ENCODE data around the gene SMARCA4.
A peak's percentile ranks its signal among the peaks of the same experiment; 100 is the strongest.
"Not testable (repeated sequence)": the region's sequence is repeated elsewhere in the genome, so short reads cannot be mapped to it uniquely, and the experiment has no call there.

Gene SMARCA4

DNA sequence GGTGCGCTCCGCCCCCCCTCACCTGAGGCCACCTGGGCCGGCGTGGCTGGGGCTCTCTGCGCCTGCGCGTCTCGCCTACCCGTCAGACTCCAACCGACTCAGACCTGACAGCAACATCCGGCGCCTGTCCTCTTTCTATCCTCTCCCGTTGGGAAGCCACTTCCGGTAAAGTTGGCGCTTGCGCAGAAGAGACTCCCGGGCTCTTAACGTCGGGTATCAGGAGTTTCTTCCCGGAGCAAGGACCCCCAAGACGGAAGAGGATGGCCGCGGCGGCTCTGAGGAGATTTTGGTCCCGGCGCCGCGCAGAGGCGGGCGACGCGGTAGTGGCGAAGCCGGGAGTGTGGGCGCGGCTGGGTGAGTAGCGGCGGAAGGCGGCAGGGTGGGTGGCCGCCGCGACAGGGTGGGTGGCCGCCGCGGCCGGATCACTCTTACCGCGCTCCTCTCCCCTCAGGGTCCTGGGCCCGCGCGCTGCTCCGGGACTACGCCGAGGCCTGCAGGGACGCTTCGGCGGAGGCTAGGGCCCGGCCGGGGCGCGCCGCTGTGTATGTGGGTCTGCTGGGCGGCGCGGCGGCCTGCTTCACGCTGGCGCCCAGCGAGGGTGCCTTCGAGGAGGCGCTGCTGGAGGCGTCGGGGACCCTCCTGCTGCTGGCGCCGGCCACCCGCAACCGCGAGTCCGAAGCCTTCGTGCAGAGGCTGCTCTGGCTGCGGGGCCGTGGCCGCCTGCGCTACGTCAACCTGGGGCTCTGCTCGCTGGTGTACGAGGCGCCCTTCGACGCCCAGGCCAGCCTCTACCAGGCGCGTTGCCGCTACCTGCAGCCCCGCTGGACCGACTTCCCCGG lies 32.0 kb upstream of the SMARCA4 start, which contains the start of the genes TIMM29 and YIPF2:
TIMM29 (plus strand) TSS at position 249 of the 839 bp plus-strand sequence; CDS start at position 261, 12 bp downstream.
YIPF2 (minus strand) TSS at position 77 of the 839 bp plus-strand sequence. CDS start 229 bp downstream, outside the sequence.
- peak; percentile 75 to 90 for DNase-seq (ENCODE audit: low read depth in 2 of 2, low spot score in 1 of 2)

DNA sequence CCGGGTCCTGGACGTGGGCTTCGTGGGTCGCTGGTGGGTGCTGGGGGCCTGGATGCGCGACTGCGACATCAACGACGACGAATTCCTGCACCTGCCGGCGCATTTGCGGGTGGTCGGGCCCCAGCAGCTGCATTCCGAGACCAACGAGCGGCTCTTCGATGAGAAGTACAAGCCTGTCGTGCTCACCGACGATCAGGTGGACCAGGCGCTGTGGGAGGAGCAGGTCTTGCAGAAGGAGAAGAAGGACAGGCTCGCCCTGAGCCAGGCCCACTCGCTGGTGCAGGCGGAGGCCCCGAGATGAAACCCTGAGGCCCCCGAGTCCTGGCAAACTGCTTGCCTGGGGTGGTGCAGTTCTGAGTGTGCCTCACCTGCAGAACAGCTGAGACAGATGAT lies 31.4 kb upstream of the SMARCA4 start:
- no peak for DNase-seq (ENCODE audit: low read depth in 2 of 2, low spot score in 1 of 2)

DNA sequence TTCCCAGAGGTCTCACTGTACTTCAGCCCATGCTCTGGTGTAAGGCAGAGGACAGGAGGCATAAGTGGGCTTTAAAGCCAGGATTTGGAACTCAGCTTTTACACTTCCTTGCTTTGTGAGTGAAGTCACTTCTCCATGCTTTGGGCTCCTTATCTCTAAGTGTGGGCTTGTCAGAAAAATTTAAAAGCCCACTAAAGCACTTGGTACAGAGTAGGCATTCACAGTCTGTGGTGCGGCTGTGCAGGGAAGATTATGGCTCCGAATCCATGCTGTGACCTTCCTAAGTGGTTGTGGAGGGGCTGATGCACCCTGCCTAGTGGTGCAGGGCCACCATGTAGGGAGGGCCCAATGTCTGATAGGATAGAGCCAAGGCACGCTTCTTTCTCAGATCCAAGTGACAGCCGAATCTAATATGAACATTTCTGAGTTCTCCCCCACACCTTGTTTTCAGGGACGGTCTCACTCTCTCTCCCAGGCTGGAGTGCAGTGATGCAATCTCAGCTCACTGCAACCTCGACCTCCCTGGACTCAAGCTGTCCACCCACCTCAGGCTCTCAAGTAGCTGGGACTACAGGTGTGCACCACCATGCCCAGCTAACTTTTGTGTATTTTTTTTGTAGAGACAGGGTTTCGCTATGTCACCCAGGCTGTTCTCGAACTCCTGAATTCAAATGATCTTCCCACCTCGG lies 25.3 kb upstream of the SMARCA4 start:
- no peak for DNase-seq (ENCODE audit: low read depth in 2 of 2, low spot score in 1 of 2)

DNA sequence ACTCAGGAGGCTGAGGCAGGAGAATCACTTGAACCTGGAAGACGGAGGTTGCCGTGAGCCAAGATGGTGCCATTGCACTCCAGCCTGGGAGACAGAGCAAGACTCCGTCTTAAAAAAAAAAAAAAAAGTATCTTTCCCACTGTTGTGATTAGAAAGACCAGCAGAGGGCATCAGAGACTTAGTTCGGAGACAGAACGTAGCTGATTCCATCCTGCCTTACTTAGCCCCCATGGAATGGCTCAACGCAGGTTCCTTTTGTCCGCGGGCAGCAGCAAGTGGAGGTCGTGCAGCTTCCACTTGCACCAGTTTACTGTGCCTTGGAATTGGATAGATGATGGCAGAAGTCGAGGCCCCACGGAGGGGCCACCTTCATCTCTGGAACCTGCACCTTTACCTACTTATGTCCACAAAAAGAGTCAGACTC lies 24.2 kb upstream of the SMARCA4 start:
- no peak for DNase-seq (ENCODE audit: low read depth in 2 of 2, low spot score in 1 of 2)

DNA sequence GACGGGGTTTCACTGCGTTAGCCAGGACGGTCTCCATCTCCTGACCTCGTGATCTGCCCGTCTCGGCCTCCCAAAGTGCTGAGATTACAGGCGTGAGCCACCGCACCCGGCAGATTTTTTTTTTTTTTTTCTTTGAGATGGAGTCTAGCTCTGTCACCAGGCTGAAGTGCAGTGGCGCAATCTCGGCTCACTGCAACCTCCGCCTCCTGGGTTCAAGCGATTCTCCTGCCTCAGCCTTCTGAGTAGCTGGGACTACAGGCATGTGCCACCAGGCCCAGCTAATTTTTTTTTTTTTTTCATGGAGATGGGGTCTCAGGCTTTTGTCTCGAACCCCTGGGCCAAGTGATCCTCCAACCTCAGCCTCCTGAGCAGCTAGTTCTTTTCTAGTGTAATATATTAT lies 19.2 kb upstream of the SMARCA4 start:
- not testable (repeated sequence) for DNase-seq (ENCODE audit: low read depth in 2 of 2, low spot score in 1 of 2)

DNA sequence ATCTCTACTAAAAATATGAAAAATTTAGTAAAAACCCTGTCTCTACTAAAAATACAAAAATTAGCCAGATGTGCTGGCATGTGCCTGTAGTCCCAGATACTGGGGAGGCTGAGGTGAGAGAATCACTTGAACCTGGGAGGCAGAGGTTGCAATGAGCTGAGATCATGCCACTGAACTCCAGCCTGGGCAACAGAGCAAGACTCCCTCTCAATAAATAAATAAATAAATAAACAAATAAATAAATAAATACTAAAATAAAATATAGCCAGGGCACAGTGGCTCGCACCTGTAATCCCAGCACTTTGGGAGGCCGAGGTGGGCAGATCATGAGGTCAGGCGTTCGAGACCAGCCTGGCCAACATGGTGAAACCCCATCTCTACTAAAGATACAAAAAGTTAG lies 17.4 kb upstream of the SMARCA4 start:
- DNase-seq (ENCODE audit: low read depth in 2 of 2, low spot score in 1 of 2) = not testable (repeated sequence)

DNA sequence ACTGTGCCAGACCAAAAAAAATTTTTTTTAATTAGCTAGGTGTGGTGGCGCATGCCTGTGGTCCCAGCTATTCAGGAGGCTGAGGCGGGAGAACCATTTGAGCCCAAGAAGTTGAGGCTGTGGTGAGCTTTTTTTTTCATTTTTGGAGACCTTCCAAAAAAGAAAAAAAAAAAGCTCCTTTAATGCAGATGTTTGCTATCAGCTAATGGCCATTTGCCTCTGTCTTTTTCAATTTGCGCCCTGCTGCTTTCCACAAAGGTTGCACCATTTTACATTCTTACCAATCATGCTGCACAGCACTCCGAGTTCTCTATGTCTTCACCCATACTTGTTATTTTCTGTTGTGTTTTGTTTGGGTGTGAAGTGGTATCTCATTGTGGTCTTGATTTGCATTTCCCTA lies 15.6 kb upstream of the SMARCA4 start:
- no peak for DNase-seq (ENCODE audit: low read depth in 2 of 2, low spot score in 1 of 2)

DNA sequence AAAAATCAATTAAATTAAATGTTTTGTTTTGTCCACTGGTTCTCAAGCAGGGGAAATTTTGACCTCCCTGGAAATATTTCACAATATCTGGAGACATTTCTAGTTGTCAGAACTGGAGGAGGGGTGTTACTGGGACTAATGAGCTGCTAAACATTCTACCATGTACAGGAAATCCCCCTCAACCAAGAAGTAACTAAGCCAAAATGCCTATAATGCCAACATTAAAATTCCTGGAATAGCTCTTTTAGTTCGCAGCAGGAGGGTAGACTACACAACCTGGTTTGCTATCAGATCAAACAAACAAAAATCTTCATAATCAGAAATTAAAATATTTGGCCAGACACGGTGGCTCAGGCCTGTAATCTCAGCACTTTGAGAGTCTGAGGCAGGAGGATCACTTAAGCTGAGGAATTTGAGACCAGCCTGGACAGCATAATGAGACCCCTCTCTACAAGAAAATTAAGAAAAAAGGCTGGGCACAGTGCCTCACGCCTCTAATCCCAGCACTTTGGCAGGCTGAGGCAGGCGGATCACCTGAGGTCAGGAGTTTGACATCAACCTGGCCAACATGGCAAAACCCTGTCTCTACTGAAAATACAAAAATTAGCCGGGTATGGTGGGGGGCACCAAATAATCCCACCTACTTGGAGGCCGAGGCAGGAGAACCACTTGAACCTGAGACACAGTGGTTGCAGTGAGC lies 13.7 kb upstream of the SMARCA4 start:
- no peak for DNase-seq (ENCODE audit: low read depth in 2 of 2, low spot score in 1 of 2)

DNA sequence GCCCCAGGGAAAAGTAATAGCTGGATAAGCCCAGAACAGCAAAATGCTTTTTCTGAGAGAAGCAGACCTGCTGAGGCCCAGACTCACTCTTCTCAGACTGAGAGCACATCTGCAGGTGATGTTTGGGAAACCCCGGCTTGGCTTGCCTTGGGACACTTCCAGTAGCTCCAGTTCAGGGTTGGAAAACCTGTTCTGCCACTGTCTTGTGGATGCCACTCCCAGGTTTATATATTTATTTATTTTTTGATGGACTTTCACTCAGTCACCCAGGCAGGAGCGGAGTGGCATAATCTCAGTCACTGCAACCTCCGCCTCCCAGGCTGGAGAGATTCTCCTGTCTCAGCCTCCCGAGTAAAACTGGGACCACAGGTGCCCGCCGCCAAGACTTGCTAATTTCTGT lies 8.0 kb upstream of the SMARCA4 start:
- DNase-seq (ENCODE audit: low read depth in 2 of 2, low spot score in 1 of 2) = no peak

DNA sequence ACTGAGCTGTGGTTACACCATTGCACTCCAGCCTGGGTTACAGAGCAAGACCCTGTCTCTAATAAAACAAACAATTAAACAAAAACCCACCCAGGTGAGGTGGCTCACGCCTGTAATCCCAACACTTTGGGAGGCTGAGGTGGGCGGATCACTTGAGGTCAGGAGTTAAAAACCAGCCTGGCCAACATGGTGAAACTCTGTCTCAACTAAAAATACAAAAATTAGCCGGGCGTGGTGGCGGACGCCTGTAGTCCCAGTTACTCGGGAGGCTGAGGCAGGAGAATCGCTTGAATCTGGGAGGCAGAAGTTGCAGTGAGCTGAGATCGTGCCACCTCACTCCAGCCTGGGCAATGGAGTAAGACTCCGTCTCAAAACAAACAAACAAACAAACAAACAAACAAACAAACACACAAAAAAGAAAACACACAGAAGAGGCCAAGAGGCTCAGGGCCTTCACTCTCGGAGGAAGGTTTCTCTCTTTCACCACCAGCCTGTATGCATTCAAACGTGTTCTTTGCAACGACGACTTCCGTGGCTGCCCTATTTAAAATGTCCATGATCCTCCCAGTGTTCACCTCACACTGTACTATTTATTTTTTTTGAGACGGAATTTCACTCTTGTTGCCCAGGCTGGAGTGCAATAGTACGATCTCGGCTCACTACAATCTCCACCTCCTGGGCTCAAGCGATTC lies 1.4 kb upstream of the SMARCA4 start:
- not testable (repeated sequence) for DNase-seq (ENCODE audit: low read depth in 2 of 2, low spot score in 1 of 2)

DNA sequence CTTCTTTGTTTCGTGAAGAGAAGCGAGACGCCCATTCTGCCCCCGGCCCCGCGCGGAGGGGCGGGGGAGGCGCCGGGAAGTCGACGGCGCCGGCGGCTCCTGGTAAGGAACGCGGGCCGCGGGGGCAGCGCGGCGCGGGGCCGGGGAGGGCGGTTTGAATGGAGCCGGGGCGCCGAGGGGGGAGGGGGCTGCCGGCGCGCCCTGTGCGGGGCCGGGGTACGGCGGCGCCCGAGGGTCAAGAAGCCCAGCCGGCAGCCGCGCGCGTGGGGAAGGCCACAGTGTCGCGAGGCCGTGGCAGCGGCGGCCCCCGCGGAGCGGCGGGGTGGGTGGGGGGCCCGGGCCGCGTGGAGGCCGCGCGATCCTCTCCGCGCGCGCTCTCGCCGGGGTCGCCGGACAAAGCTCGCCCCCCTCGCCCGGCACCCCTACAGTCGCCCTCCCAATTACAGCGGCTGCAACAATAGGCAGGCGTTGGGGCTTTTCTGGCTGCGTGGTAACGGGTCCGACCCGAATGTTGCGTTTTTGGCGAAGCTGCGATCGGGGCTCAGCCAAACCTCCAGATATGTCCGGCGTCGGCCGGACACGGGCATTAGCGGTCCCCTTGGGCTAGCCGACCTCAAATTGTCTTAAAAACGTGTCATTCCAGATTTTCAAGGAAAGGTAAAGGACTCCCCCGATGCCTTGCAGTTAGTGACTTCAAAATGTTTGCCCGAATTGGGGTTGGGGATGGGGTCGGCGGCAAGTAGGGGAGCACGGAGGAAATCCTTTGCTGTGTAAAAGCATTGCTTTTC lies 437 bp downstream of the SMARCA4 start:
- no peak for DNase-seq (ENCODE audit: low read depth in 2 of 2, low spot score in 1 of 2)

DNA sequence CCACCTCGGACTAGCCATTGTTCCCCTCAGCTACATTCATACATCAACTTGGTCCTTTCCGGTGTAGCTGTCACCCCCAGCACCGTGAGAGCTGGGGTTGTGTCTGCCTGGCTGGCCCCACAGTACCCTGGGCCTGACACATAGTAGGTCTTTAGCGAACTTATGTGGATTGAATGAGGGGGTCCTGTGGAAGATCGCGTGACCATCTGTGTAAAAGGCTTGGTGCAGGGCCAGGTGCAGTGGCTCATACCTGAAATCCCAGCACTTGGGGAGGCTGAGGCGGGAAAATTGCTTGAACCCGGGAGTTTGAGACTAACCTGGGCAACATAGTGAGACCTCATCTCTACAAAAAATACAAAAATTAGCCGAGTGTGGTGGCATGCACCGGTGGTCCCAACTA lies 2.0 kb downstream of the SMARCA4 start:
- no peak for DNase-seq (ENCODE audit: low read depth in 2 of 2, low spot score in 1 of 2)

DNA sequence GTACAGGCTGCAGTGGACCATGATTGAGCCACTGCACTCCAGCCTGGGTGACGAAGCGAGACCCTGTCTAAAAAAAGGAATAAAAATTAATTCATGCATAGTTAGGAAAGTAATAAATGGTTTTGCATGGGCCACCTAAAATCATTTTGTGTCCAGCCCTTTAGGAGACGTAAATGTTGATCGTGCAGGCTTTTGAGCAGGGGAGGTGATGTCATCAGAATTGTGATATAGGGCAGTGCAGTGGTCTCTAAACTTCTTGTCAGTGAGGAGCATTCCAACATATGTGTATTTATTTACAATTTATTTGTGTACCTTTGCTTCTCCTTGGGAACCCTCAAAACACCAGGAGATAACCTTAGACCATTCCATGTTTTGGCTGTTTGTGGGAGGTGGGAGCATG lies 3.0 kb downstream of the SMARCA4 start:
- no peak for DNase-seq (ENCODE audit: low read depth in 2 of 2, low spot score in 1 of 2)

DNA sequence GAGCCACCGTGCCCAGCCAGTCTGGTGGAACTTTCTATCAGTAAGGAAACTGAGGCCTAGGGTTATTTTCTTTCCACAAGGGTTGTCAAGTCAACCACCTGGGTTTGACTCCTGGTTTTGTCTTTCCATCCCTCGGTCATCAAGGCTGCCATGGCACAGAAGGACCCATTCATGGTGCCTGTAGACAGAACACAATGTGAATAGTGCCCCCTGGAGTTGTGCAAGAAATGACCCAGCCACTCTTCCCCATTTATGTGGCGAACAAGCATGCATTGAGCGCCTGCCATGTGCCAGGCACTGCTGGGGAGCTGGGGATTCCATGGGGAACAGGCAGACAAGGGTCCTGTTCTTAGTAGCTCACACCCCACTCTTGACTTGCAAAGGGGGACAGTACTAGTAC lies 4.1 kb downstream of the SMARCA4 start:
- no peak for DNase-seq (ENCODE audit: low read depth in 2 of 2, low spot score in 1 of 2)

DNA sequence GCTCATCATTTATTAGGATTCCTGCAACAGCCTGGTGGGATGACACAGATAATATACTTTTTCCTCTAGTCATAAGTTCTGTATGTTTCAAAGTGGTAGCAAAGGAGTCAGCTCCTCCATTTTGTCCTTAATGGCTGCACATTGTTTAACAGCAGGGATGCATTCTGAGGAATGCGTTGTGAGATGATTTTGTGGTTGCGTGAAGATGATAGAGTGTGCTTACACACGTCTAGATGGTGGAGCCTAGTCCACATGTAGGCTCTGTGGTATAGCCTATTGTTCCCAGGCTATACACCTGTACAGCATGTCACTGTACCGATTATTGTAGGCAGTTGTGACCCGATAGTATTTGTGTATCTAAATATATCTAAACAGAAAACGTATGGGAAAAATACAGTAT lies 4.6 kb downstream of the SMARCA4 start:
- no peak for DNase-seq (ENCODE audit: low read depth in 2 of 2, low spot score in 1 of 2)

DNA sequence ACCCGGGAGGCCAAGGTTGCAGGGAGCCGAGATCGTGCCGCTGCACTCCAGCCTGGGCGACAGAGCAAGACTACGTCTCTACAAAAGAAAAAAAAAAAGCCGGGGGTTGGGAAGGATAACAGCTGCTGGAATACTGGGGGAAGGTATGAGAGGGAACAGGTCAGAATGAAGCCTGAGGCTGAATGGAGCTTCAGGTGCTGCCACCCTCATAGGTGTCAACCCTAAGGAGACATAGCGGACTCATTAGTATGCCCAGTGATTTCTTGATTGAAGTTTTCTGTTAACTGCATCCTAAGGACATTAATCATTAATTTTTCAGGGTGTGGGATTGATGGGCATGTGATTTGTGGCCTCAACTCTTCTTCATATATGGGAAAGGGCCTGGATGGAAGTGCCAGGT lies 6.0 kb downstream of the SMARCA4 start:
- DNase-seq (ENCODE audit: low read depth in 2 of 2, low spot score in 1 of 2) = no peak

DNA sequence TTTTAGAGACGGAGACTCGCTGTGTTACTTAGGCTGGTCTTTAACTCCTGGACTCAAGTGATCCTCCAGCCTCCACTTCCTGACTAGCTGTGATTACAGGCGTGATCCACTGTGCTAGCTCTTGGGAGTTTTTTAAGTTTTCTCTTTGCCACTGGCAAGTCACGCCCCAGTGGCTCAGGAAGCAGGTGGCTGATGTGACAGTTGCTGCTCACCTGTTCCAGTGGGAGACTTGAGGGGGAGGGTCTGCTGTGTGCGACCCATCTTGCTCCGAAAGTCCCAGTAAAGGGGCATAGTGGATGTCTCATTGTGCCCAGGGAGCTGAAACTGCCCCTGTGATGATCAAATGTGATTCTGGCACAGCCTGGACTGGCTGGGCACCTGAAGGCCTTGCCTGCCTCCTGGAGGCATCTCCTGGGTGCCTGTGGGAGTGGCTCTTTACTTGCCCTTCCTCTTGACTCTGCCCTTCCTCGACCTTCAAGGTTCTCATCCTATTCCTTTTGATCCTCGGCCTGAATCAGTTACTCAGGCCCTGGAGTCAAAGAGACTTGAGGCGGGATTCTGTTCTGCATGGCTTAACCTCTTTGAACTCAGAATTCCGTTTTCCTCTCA lies 7.8 kb downstream of the SMARCA4 start:
- no peak for DNase-seq (ENCODE audit: low read depth in 2 of 2, low spot score in 1 of 2)

DNA sequence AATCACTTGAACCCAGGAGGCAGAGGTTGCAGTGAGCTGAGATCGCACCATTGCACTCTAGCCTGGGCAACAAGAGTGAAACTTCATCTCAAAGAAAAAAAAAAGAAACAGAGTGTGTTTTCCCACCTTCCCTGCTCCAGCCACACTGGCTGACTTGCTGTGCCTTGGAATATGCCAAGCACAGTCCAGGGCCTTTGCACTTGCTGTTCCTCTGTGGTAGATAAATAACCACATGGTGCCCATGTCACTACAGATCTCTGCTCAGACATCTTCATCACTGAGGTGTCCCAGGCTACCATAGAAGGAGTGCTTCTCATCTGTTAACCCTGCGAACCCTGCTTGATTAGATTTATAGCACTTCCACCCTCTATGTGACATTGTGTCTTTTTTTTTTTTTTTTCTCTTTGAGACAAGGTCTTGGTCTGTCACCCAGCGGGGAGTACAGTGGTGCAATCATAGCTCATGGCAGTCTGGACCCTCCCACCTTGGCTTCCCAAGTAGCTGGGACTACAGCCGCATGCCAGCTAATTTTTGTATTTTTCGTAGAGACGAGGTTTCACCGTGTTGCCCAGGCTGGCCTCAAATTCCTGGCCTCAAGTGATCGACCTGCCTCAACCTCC lies 10.4 kb downstream of the SMARCA4 start:
- no peak for DNase-seq (ENCODE audit: low read depth in 2 of 2, low spot score in 1 of 2)

DNA sequence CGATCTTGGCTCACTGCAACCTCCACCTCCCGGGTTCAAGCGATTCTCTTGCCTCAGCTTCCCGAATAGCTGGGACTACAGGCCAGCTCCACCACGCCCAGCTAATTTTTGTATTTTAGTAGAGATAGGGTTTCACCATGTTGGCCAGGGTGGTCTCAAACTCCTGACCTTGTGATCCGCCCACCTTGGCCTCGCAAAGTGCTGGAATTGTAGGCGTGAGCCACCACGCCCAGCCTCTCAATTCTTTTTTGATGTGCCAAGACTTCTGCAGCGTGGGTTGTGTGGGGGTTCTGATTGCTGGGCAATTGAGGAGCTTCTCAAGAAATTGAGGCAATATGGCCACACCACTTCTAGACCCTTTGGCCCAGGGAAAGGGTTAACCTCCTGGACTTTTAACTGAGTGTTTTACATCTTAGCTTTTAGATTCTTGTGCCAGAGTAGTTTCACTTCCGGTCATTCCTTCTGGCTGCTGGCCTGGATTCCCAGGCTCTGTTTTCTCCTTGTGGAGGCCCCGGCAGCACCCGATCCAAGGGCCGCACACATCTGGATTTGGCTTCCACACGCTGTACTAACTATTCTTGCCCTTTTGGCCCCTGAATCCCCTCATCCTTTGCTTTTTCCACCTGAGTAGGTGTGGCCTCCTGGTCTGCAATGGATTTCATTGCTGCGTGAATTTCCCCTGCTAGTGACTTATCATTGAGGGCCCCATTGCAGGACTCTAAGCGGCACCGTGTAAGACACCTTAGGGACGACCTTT lies 14.7 kb downstream of the SMARCA4 start:
- no peak for DNase-seq (ENCODE audit: low read depth in 2 of 2, low spot score in 1 of 2)
